KBM-7 (cell line): ENCODE measurements around the gene PLXNA4.

ENCODE experiments used
- DNase-seq: peaks from one replicate; pipeline ENCODE4 v3.0.0-alpha.2; 2015
- in situ Hi-C: fragments of 300-500 bp; cut with MboI; formaldehyde crosslinking; loops from 2 replicates; pipeline ENCODE4 v1.14.3; 2020; ENCODE audit warnings: low sequenced_read_pairs, low pct_unique_long_range_greater_than_20kb, mixed read lengths

The PLXNA4 gene

DNA sequence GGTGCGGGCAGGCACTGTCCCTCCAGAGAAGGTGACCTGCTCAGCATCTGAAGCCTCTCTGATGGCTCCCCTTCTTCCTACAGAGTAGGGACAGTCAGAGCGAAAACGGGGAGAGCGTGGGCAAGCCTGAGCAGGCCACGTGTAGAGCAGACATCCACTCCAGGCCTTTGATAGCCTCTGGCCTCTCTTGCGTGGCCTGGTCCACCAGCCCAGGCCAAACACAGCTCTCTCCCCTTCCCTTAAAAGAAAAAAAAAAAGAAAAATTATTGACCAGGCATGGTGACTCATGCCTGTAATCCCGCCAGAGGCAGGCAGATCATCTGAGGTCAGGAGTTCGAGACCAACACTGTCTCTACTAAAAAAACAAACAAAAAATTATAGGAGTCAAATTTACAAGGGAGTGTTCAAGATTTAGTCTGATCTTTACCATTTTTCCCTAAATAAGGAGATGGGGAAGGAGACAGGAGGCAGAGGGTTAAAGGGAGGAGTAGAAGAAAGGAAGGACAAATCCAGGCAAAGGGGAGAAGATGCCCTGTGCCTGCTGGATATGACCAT, 84.8 kb downstream of the PLXNA4 start:
- DNase-seq = no peak
- in situ Hi-C loops = no loop called here

DNA sequence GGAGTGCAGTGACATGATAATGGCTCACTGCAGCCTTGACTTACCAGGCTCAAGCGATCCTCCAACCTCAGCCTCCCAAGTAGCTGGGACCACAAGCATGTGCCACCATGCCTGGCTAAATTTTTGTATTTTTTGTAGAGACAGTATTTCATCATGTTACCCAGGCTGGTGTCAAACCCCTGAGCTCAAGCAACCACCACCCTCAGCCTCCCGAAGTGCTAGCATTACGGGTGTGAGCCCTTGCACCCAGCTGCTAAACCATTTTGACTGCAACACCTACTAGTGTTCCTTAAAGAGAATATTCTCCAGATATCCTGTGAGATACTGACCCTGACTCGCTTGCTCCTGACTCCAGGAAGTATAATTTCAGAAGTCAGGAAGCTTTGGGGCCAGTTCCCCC, 85.8 kb downstream of the PLXNA4 start:
- no peak for DNase-seq
- in situ Hi-C loops = no loop called here

DNA sequence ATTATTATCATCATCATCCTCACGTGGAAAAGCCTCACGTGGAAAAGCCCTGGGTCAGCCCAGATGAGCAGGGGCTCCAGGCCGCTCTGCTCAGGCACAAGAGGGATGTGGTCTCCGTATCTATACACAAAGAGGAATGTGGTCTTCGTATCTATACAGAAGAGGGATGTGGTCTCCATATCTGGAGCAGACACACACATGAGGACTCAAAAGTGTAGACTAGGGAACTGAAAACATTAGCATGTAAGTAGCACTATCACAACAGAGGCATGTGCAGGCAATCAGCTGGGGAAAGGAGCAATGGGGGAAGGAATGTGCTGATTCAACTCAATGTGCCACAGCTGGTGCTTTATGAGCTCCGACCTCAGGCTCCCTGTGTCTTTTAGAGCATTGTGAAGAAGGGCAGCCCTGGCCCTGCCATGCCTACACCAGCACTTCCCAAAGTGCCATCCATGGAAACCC, 86.5 kb downstream of the PLXNA4 start:
- in situ Hi-C loops = no loop called here
- DNase-seq = peak; percentile 2

DNA sequence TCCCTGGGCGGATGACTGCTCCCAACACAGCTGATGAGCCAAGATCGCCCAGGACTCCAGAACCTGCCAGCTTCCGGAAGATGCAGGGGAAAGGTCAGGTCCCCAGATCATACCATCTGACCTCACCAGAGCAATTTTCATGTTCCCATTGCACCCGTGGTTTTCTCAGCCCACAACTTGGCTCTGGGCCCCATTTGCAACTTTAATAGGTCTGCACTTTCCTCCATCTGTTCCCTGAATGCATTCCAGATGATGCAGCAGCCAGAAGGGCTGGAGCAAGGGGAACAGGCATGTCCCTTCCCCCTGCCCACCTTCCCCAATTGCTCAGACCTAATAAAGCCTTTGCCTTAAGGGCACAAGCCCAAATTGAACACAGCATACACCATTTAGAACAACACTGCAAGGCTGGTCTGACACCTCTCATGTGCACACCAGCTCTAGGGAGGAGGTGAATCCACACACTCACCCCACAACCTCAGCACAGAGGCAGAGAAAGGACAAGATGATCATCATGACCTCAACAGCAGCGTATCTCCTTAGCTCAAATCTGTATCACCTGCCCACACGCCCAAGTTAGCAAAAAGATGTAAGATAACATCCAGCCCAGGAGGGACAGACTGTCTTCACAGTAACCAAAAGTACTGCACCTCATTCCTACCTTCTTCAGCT, 87.5 kb downstream of the PLXNA4 start:
- no peak for DNase-seq
- in situ Hi-C loops = no loop called here

DNA sequence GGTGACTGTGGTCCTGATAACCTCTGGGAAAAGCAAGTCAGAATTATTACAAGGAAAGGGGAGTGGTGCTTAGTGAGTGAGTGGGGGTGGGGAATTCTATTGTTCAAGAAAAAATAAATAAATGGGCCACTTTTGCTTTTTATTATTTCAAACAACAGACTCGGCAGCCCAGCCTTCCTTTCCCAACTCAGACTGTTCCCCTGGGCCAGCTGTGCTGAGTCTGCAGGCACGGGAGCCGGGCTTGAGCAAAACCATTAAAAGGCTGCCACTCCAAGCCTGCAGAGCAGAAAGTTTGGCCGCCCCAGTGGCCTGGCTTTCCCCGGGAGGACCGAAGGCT, 90.0 kb downstream of the PLXNA4 start:
- DNase-seq = no peak
- in situ Hi-C loops = no loop called here

DNA sequence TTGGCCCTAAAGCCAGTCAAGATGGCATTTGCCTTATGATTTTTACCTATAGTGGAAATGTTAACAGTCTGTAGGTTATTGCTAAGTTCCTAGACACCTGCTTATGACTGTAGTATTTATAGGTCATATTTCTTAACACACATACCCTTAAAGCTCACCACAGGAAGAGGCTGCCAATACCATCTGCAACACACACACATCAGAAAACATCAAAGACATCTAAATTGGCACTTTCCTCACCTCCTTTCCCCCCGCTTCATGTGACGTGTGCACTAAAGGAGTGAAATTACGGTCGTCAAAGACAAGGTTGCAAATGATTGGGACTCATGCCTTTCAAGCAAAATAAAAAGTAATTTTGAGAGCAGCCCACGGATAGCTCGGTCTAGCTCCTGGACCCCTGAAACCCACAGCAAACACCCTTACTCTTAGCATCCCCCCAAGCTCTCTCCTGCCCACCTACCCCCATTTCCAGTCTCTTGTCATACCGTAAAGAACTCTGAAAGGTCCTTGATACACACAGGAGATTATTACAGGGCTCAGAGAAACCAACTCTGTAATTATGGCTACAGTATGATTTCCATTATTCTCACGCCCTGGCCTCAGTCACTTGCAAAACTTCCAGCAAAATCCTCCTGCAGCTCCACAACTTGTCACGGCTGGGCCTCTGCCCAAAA, 90.5 kb downstream of the PLXNA4 start:
- in situ Hi-C loops = no loop called here
- DNase-seq = no peak

DNA sequence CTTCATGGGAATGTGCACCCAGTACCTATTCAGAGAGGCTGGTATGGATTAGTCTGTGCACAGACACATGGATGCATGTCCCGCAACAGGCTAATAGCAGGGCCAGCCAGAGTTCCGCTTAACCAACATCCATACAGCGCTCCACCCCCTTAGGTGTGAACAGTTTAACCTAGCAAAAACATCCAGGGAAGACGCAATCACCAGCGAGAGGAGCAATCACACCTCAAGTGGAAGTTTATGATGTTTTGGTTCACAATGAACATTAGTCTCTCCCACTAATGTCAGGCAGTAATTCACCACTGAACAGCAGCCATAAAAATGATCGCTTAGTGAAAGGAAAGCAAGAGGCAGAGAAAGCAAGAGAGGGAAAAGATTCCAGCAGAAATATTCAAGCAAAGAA, 91.1 kb downstream of the PLXNA4 start:
- in situ Hi-C loops = no loop called here
- no peak for DNase-seq

DNA sequence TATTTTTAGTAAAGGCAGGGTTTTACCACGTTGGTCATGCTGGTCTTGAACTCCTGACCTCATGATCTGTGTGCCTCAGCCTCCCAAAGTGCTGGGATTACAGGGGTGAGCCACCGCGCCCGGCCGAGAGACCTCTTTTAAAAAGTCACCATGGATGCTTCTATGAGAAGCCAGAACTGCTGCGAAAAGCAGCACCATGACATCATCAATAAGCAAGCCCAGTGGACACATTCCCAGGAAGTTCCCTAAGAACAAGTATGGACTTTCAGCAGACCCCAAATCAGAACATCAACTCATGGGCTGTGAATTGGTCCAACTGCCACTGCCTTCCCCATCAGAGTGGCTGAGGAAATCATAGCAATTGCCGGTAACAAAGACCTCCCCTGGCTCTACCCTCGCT, 93.4 kb downstream of the PLXNA4 start:
- in situ Hi-C loops = no loop called here
- DNase-seq = no peak

DNA sequence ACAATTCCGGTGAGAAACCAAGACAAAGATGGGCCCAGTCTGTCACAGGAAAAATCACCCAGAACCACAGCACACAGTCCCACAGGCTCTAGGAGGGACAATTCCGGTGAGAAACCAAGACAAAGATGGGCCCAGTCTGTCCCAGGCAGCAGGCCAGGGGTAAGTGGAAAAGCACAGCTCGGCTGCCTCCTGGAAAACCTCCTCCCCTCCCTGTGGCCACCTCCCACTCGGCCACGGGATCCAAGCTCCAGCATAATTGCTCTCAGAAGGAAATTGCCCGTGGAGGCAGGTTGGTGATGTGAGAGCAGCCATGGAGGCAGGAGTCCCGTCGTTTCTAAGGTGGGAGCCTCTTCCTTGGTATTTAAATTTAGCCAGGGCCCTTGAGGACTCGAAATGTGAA, 95.7 kb downstream of the PLXNA4 start:
- in situ Hi-C loops = no loop called here
- DNase-seq = no peak

DNA sequence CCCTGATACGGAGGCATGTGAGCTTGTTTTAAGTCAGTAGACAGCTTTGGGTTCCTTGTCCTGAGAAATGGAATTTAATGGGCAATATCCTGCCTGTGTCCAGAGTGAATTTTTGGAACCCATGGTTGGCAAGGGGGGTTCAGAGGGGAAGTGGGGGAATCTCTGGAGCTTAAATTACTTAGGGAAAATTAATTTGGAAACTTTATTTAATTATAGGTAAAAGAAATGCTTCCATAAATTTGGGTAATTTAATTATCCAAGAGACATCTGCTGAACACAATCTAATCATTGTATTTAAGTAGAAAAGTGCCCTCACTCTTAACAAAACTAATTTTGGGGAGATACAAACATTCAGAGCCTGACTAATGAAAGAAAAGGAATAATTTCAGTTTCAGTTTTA, 99.7 kb downstream of the PLXNA4 start:
- in situ Hi-C loops = no loop called here
- DNase-seq = no peak

DNA sequence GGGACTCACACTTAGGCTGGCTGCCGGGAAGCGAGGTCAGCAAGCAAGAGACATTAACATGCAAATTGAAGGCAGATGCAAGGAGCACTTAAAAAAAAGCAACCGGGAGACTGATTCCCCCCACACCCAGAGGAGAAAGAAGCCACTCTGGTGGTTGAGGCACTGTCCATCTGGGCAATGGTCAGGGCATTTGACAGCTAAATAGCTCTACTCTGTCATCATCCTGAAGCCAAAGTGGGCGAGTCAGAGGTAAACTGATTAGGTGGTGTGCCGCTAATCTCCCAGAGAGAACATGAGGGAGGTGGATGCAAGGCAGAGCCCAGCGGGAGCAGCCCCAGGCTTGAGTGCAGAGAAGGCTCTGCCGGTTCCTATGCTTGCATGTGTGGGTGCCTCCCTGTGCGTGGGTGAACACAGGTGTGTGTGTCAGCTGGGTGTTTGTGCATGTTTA, 100.6 kb downstream of the PLXNA4 start:
- in situ Hi-C loops = no loop called here
- no peak for DNase-seq

DNA sequence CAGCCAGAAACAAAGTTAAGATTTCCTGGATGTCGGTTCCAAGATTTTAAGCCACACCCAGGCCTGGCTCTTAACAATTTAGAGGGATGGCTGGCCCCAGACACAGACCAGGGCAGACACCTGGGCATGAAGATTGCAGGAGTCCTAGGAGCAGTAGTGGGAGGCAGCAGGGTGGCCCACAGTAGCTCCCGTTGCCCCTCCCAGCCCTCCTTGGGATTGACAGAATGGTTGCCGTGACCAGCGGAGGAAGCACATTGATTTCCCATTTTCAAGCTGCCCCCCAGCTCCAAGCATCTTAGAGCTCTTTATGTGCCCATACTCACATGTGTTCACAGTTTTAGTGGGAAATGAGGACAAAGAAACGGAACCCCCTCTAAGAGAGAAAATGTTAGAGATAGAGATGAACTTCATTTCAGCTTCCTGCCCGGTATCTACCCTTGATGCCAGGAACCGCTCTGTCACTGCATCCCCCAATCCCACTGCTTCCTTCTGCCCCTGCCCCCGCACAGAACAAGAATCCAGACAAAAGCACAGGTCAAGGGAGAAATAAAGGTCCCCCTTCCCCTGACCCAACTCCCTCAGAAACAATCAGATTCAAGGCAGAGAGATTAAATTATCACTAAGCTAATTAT, 101.1 kb downstream of the PLXNA4 start:
- DNase-seq = no peak
- in situ Hi-C loops = no loop called here

DNA sequence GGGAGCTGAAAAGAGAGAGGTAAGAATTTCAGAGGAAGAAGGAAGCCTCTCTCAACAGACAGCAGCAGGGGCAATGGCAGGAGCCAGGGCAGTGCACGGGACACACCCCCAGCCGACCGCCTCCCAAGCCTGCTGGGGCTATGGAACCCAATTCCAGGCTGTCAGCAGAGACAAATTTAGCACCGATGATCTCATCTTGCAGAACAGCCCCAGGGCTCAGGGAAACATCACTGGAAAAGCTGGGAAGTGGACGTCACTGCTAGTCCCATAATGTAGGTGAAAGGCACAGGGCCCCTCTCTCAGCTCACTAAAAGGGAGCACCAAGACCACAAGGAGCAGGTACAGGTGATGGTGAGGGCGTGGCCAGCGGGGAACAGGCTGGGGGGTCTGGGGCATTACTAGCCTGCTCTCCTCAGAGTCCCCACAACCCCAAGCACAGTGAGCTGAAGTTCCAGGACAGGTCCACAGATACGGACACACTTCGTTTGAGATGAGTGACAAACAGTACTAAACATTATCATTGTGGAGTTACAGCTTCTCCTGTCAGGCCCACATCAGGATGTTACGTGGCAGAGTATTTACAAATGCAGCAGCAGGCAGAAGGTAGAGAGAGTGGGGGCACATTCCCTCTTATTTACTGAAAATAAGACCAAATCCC, 103.7 kb downstream of the PLXNA4 start:
- in situ Hi-C loops = no loop called here
- DNase-seq = no peak

DNA sequence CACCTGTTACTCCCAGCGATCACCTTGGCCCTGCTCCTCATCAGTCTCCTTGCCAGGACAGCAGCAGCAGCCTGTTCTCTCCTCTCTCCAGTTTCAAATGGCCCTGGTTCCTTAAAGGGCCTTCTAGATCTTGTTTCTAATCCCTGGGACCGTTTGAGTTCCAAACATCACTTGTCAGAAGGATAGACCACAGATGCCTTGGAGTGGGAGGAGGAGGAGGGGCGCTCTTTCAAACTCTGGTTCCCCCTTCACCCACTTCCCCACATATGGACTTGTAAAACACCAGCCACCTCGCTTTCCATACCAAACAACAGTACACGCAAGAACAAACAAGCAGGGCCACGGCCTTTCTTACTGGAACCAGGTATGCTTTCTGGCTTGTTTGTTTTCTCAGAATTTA, 104.8 kb downstream of the PLXNA4 start:
- DNase-seq = no peak

DNA sequence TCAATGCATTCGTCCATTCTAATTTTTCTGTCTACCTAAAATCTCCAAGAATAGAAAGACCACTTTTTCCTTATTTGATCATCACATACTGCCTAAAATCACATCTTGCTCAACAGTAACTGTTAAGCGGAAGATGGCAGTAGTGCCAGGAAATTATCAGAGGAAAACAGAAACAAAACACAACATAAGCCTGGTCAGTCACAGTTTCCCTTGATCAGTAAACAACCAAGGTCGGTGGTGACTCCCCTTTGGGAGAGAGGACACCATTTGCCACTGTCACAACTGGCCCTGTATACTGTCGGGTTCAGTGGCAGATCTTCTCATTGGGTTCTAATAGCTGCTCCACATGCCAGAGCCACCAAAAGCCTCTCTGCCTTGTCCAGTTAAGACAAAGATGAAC, 106.6 kb downstream of the PLXNA4 start:
- DNase-seq = no peak
- in situ Hi-C loops = no loop called here

More for the DNA sequence above, 104.8 kb downstream of the PLXNA4 start:
- in situ Hi-C loops = no loop called here

DNA sequence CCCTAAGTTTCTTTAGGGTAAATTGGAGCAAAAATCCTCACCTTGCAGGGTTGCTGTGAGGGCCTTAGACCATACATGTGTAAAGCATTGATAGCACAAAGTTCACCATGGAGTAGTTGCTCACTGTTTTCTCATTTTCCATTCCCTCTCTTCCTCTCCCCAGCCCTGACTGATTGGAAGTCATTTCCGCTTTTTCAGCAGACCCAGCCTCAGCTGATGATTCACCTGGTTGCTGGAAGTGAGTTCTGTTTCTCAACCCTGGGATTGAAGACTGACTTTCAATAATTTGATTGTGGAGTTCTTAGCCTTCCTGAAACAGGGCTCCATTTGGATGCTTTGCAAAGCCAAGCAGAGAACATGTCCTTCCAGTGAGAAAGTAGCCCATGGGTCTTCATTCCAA, 107.0 kb downstream of the PLXNA4 start:
- in situ Hi-C loops = no loop called here
- no peak for DNase-seq

DNA sequence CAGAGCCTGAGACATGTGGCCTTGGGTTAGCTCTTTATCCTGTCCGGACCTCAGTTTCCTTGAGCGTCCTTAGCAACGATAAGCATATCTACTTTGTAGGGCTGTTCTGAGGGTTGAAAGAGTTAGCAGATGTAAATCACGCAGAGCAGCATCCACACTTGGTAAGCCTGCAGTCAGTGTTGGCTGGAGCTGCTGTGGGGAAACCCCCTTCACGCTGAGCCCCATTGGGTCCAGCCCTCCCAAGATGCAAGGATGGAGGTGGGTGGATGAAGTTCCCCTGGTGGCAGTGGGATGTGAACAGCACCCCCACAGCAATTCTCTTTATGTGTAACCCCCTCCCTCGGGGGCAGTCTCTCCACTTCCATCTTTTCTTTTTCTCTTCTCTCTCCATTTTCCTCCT, 109.9 kb downstream of the PLXNA4 start:
- in situ Hi-C loops = no loop called here
- no peak for DNase-seq

DNA sequence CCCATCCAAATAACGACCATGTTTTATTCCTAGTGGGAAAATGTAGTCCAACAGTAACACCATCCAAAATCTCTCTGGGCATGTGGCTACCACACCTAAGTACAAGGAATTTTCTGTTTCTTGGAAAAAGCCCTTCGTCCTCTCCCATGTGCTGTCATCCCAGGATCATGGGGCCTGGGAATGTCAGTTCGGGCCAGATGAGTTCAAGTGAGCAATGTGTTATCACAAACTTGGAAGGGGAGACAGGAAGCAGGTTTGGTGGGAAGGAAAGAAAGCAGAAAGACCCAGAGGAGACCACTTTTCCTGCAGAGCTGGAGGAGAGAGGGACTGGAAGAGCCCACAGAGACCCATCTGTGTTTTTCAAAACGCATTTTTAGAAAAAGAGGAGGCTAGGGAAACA, 110.8 kb downstream of the PLXNA4 start:
- in situ Hi-C loops = no loop called here
- DNase-seq = no peak

DNA sequence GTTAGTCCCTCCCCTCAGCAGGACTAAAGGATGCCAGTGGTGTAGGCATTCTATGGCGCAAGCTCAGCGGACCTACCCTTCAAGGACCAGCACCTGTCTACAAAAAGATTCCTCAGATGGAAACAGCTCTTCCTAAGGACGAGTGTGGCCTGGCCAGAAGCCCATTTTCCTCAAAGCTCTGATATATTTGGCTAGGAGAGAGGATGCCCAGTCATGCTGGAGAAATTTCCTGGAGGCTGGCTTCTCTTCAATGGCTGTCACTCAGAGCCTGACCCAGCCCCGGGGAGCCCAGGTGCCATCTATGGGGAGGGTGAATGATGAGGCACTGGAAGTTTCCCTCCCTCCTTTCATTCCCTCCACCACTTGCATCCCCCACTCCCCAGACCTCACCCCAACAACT, 111.5 kb downstream of the PLXNA4 start:
- DNase-seq = no peak
- in situ Hi-C loops = no loop called here

DNA sequence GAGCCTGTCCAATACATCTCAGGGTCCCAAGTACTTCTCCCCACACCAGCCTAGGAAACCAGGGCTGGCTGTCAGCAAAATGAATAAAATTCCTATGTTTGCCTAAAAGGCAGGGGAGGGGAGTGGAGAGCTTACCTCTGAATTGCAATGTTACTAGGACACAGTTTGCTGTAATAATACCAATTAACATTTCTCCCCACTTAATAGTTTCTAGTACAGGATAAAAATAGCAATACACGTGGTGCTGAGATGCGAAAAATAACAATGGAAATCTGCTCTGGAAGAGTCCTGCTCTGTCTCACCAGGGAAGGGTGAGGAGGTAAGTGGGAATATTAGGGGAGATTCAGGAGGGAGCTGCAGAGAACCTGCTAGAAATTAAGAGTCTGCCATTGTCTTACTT, 112.3 kb downstream of the PLXNA4 start:
- DNase-seq = no peak
- in situ Hi-C loops = no loop called here
